IPS-18a (cell line): ENCODE data around the gene CDH13.

Source experiments
- H3K27ac ChIP-seq: one replicate; pipeline ENCODE4 v1.5.1; 2013; ENCODE audit warnings: low read length
- H3K27me3 ChIP-seq: one replicate; pipeline ENCODE4 v1.6.1; 2013; ENCODE audit warnings: mild to moderate bottlenecking, low read length; ENCODE audit not compliant: control insufficient read depth, insufficient read depth
- H3K36me3 ChIP-seq: one replicate; pipeline ENCODE4 v1.6.1; 2013; ENCODE audit warnings: low read depth, low read length; ENCODE audit not compliant: control insufficient read depth
- H3K4me1 ChIP-seq: one replicate; pipeline ENCODE4 v1.6.1; 2013; ENCODE audit warnings: low read depth, low read length; ENCODE audit not compliant: control insufficient read depth
- H3K4me3 ChIP-seq: one replicate; pipeline ENCODE4 v1.5.1; 2013; ENCODE audit warnings: low read length
- H3K9ac ChIP-seq: one replicate; pipeline ENCODE4 v1.6.1; 2013; ENCODE audit warnings: mild to moderate bottlenecking, low read length, moderate library complexity
- H3K9me3 ChIP-seq: one replicate; pipeline ENCODE4 v1.6.1; 2013; ENCODE audit warnings: low read depth, low read length; ENCODE audit not compliant: control insufficient read depth

The CDH13 gene

DNA sequence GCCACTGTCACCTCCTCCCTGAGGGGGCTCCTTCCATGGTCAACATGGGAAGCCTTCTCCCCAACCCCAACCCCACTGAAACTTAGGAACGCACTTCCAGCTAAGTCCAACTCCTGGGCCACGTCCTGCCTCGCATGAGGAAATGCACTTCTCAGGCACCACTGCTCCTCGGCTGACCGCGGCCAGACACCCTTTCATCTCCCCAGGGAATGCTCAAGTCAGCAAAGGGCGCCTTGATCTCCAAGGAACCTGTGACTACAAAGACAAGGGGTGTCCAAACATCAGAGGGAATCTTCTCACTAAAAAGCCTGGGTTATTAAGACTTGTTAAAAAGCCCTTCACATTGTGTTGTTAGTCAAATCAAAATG lies 1056.1 kb downstream of the CDH13 start:
- Histone ChIP-seq H3K36me3 (no peaks in the 10 kb centered on the region), H3K9me3 (no peaks in the 10 kb centered on the region), H3K27me3 (no peaks in the 10 kb centered on the region), H3K27ac (no peak overlapping the region), H3K9ac (no peak overlapping the region), H3K4me1 (peaks cover 15% of the 10 kb centered on the region), H3K4me3 (no peak overlapping the region)

DNA sequence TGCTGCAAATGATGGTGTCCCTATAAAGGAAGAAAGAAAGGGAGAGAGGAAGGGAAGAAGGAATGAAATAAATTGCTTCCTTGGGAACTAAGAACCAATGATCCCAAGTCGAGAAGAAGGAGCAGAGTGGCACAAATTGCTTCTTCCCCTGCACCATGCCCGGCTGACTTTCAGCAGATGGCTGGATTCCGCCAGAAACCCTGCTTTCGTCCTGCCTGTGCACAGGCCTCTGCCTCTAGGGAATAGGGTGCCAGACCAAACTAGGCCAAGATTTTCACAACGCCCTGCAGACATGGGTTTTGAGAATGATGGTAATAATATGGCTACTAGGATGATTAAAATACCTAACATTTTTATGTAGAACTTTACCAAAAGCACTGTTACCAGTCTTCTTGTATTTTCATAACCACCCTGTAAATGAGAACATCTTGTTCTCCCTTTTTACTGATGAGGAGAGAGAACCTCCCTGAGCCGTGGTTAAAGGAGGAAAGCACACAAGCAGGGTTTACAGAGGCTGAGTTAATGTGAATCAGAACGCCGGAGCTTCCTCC lies 1058.9 kb downstream of the CDH13 start:
- Histone ChIP-seq H3K27me3 (no peaks in the 10 kb centered on the region), H3K4me1 (peaks cover 24% of the 10 kb centered on the region), H3K27ac (no peak overlapping the region)

DNA sequence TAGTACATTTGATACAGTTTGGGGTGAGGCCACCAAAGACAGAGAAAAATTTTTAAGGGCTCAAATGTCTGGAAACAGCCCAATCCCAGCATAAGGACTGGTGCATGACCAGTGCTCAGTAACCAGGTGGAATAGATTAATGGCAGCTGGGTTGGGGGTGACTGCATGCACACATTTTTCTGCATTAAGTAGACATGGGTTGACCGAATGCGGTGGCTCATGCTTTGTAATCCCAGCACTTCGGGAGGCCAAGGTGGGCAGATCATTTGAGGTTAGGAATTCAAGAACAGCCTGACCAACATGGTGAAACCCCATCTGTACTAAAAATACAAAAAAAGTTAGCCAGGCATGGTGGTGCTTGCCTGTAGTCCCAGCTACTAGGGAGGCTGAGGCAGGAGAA lies 1060.0 kb downstream of the CDH13 start:
- Histone ChIP-seq H3K27me3 (no peaks in the 10 kb centered on the region), H3K27ac (no peak overlapping the region), H3K36me3 (no peaks in the 10 kb centered on the region), H3K9me3 (no peaks in the 10 kb centered on the region), H3K9ac (no peak overlapping the region), H3K4me3 (no peak overlapping the region), H3K4me1 (peaks cover 19% of the 10 kb centered on the region)

More for the DNA sequence above, 1058.9 kb downstream of the CDH13 start:
- no peaks in the 10 kb centered on the region for H3K36me3 ChIP-seq
- no peak overlapping the region for H3K4me3 ChIP-seq
- H3K9ac ChIP-seq, result no peak overlapping the region
- no peaks in the 10 kb centered on the region for H3K9me3 ChIP-seq

DNA sequence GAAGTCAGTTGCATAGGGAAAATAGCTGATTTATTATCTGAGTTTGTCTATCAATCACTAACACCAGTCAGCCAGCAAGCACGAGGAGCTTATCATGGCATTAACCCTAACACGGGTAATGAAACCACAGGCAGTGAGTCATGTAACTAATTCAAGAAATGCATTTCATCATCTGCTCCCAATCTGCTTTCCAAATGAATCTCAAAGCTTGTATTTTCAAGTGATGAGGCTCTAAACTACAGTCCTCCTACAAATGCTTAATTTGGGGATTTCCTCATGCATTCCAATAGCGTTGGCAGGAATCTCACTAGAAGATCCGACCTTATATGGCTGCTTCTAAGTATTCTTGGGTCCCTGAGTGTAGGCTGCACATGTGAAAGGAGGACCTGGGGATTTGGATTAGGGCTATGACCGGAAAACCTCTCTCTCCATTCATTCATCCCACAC lies 1062.6 kb downstream of the CDH13 start:
- Histone ChIP-seq H3K9ac (no peak overlapping the region), H3K36me3 (no peaks in the 10 kb centered on the region), H3K27me3 (no peaks in the 10 kb centered on the region), H3K27ac (no peak overlapping the region), H3K4me1 (peaks cover 9% of the 10 kb centered on the region), H3K4me3 (no peak overlapping the region), H3K9me3 (no peaks in the 10 kb centered on the region)

DNA sequence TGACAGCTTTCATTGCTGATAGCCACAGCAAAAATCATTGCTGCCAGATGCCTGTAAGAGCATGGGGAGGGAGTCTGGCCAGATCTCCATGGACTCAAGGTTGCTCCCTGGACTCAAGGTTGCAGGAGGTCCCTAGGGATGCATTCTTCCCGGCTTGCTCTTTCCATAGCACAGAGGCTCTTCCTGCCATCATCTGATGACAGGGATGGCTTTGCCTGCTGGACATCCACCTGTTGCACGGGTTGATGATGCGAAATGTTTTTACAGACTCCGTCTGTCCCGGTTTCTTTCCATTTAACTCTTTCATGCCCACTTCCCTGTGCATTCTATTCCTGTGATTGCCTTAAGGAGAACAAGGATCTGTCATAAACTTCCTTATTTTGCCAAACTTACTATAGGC lies 1065.5 kb downstream of the CDH13 start:
- Histone ChIP-seq H3K9me3 (no peaks in the 10 kb centered on the region), H3K4me3 (no peak overlapping the region), H3K27me3 (no peaks in the 10 kb centered on the region), H3K36me3 (no peaks in the 10 kb centered on the region), H3K4me1 (peaks cover 9% of the 10 kb centered on the region), H3K27ac (no peak overlapping the region), H3K9ac (no peak overlapping the region)

DNA sequence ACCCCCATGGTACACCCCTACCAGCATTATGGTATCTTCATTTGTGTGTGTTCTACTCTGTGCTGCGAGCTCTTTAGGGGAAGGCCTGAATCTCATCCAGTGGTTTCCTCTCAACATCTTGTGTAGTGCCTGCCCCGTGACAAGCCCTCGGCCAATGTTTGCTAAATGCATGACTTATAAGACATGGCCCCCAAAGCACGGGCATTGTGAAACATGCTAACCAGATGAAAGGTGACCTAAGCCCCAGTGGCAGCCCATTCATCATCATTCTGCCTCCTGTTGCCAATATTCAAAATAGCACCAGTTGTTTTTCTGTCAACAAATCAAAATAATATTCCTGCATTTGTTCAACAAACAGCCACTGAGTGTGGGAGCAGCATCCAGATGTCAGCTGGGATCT lies 1072.2 kb downstream of the CDH13 start:
- no peak overlapping the region for H3K27ac ChIP-seq
- no peaks in the 10 kb centered on the region for H3K9me3 ChIP-seq
- H3K27me3 ChIP-seq, result no peaks in the 10 kb centered on the region
- no peaks in the 10 kb centered on the region for H3K4me1 ChIP-seq
- H3K36me3 ChIP-seq, result no peaks in the 10 kb centered on the region
- H3K9ac ChIP-seq, result no peak overlapping the region
- no peak overlapping the region for H3K4me3 ChIP-seq

DNA sequence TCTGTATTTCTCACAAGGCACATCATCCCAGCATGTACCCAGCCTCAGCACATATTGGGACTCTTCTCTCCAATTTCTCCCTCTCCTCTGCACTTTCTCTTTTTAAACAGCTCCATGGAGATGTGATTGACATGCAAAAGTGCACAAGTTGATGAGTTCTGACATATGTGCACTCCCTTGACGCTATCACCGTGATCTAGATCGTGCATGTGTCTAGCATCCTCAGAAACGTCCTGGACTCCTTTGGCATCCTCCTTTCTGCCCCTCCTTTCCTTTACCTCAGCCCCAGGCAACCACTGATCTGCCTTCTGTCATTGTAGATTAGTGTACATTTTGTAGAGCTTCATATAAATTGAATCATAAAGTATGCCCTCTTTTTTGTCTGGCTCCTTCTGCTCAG lies 1073.0 kb downstream of the CDH13 start:
- no peak overlapping the region for H3K4me3 ChIP-seq

DNA sequence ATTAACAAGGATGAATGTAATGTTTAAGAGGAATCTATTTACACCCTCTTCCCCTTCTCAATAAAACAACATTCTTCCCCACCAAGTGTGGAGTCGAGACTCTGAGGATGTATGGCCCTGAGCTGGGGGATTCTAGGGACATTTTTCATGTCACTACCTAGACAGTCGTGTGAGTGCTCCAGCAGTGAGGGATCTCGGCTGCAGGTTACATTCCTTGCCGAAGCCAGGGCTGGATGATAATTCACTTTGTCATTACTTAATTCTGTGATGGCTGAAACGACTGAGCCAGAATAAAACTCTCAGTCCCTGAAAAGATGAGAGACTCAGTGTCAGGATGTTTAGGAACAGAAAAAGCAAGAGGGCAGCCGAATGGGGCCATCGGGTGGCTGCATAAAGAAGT lies 1074.1 kb downstream of the CDH13 start:
- Histone ChIP-seq H3K36me3 (no peaks in the 10 kb centered on the region), H3K27ac (no peak overlapping the region), H3K4me1 (no peaks in the 10 kb centered on the region), H3K9ac (no peak overlapping the region), H3K9me3 (no peaks in the 10 kb centered on the region), H3K4me3 (no peak overlapping the region), H3K27me3 (no peaks in the 10 kb centered on the region)

More for the DNA sequence above, 1073.0 kb downstream of the CDH13 start:
- Histone ChIP-seq H3K36me3 (no peaks in the 10 kb centered on the region), H3K4me1 (no peaks in the 10 kb centered on the region), H3K27ac (no peak overlapping the region), H3K9ac (no peak overlapping the region), H3K27me3 (no peaks in the 10 kb centered on the region), H3K9me3 (no peaks in the 10 kb centered on the region)

DNA sequence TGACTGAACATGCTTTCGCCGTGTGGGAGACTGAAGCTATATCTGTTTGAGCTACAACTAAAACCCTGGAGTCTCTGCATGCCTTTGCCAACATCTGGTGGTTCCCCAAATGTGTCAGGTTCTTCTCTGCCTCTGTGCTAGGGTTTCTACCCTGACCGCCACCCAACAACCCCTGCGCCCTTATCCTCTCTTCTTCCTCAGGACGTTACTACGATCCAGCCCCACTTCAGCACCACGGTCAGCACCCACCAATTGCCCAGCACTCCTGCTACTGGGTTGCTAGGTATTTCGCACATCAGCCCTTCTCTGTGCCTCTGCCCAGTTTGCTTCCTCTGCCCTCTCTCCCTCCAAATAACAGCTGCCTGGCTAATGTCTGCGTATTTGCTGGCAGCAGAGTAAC lies 1074.7 kb downstream of the CDH13 start:
- no peaks in the 10 kb centered on the region for H3K9me3 ChIP-seq
- no peaks in the 10 kb centered on the region for H3K4me1 ChIP-seq
- no peak overlapping the region for H3K4me3 ChIP-seq
- H3K9ac ChIP-seq, result no peak overlapping the region
- H3K27me3 ChIP-seq, result no peaks in the 10 kb centered on the region
- no peaks in the 10 kb centered on the region for H3K36me3 ChIP-seq
- H3K27ac ChIP-seq, result no peak overlapping the region

DNA sequence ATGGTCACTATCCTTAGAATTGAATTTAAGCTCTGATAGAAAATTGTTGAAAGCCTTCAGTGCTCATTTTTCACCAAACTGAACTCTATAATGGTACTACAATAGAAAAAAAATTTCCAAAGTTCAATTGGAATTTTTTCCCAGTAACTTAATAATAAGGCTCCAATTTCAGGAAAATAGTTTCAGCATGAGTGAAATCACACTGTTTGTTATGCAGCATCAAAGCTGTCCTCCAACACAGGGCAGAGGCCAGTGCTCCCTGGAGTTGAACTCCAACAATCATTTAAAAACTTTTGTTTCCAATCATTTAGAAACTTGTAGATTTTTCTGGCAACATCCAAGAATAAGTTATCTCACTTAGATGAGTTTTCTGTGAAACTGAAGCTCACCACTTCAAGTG lies 1077.9 kb downstream of the CDH13 start:
- Histone ChIP-seq H3K27me3 (no peaks in the 10 kb centered on the region), H3K9ac (no peak overlapping the region)

DNA sequence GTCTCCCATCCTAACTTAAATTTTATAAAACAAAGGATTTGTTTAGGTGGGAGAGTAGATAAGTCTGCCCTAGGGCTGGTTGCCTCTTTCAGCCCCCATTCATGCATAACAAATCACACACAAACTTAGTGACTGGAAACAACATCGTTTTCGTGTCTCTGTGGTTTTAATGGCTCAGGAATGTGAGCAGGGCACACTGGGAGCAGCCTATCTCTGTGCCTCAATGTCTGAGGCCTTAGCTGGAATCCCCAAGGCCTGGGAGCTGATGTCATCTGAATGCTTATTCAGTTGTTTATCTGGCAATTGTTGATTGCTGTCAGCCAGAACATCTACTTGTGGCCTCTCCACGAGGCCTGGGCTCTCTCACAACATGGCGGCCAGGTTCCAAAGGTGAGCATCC lies 1079.1 kb downstream of the CDH13 start:
- Histone ChIP-seq H3K27me3 (no peaks in the 10 kb centered on the region), H3K36me3 (no peaks in the 10 kb centered on the region), H3K27ac (no peak overlapping the region), H3K9ac (no peak overlapping the region), H3K9me3 (no peaks in the 10 kb centered on the region), H3K4me3 (no peak overlapping the region), H3K4me1 (no peaks in the 10 kb centered on the region)

More for the DNA sequence above, 1077.9 kb downstream of the CDH13 start:
- H3K4me1 ChIP-seq, result no peaks in the 10 kb centered on the region
- H3K36me3 ChIP-seq, result no peaks in the 10 kb centered on the region
- H3K4me3 ChIP-seq, result no peak overlapping the region
- no peaks in the 10 kb centered on the region for H3K9me3 ChIP-seq
- no peak overlapping the region for H3K27ac ChIP-seq

DNA sequence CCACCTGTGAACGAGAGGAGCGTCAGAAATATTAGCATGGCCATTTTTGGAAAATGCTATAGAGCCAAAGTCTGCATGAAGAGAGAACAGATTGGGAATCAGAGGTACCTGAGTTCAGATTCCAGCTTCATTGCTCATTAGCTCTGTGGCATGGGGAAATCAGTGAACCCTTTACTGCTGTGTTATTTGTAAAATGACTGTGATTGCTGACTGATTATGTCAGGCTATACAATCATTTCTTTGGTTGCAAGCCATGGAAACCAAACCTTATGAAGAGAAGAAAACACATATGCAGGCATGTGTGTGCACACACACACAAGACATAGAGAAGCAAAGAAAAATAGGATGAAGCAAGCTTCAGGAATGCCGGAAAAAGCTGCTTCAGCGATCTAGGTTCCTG lies 1079.6 kb downstream of the CDH13 start:
- Histone ChIP-seq H3K9ac (no peak overlapping the region), H3K27ac (no peak overlapping the region), H3K27me3 (no peaks in the 10 kb centered on the region), H3K4me1 (peaks cover 3% of the 10 kb centered on the region), H3K36me3 (no peaks in the 10 kb centered on the region), H3K9me3 (no peaks in the 10 kb centered on the region), H3K4me3 (no peak overlapping the region)
